Hepatocyte (in vitro differentiated cells): ENCODE data around the gene BRIP1.

Experiments
- EZH2phosphoT487 ChIP-seq: fragments of 200-600 bp; sonication (generic); IDR thresholded peaks from one replicate; pipeline ENCODE4 v1.6.1; 2018; ENCODE audit warnings: antibody characterized with exemption, mild to moderate bottlenecking, low read depth, moderate library complexity; ENCODE audit not compliant: unreplicated experiment, severe bottlenecking
- TF ChIP-seq, protein P1 (sequence below): fragments of 200-600 bp; sonication (generic); IDR thresholded peaks from 2 replicates; pipeline ENCODE4 v1.5.1; 2016; ENCODE audit warnings: antibody characterized with exemption, mild to moderate bottlenecking; ENCODE audit not compliant: poor library complexity

DNA sequence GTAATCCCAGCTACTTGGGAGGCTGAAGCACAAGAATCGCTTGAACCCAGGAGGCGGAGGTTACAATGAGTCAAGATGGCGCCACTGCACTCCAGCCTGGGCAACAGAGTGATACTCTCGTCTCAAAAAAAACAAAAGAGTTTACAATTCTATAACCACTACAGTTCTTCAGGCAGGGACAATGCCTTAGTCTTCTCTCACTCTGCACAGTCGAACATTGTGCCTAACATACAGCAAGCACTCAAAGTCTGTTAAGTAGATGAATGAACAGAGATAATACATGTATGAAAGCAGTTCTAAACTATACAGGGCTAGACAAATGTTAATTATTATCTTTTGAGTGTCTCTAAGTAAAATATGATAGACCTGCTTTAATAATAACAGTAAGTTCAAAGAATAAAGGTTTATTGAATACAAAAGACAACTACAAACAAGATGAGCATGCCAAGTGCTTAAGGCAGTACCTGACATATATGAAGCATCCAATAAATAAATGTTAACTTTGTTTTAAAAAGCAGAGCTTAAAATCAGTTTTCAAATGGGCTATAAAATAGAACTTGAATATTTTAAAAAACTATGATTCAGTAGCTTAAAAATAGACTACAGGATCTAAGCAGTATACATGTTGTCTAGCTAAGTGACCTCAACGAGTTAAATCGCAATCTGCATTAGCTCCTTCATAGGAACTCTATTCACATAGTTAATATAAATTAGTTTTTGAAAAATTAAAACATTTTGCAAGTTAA, 45.1 kb upstream of the BRIP1 start:
- TF ChIP-seq, protein P1, sequence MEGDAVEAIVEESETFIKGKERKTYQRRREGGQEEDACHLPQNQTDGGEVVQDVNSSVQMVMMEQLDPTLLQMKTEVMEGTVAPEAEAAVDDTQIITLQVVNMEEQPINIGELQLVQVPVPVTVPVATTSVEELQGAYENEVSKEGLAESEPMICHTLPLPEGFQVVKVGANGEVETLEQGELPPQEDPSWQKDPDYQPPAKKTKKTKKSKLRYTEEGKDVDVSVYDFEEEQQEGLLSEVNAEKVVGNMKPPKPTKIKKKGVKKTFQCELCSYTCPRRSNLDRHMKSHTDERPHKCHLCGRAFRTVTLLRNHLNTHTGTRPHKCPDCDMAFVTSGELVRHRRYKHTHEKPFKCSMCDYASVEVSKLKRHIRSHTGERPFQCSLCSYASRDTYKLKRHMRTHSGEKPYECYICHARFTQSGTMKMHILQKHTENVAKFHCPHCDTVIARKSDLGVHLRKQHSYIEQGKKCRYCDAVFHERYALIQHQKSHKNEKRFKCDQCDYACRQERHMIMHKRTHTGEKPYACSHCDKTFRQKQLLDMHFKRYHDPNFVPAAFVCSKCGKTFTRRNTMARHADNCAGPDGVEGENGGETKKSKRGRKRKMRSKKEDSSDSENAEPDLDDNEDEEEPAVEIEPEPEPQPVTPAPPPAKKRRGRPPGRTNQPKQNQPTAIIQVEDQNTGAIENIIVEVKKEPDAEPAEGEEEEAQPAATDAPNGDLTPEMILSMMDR: no peak
- no peak for TF ChIP-seq EZH2phosphoT487
